GM23248 (cell line): ENCODE measurements around the gene FTH1. TPM values are rescaled to one million over a fixed set of nuclear protein-coding genes. Genes with fewer than 3 reads are reported as not detected.

Experiments
- DNase-seq: peaks from one replicate; pipeline ENCODE4 v3.0.0-alpha.2; 2015
- H2AFZ ChIP-seq: fragments of 200-600 bp; sonication (generic); 2 replicates; pipeline ENCODE4 v1.6.1; 2016; ENCODE audit warnings: antibody characterized with exemption
- H3F3A ChIP-seq: fragments of 200-600 bp; sonication (generic); 2 replicates; pipeline ENCODE4 v1.6.1; 2016; ENCODE audit warnings: mild to moderate bottlenecking, antibody characterized with exemption, mixed run types; ENCODE audit not compliant: insufficient read depth
- H3K27ac ChIP-seq: fragments of 200-600 bp; sonication (generic); 2 replicates; pipeline ENCODE4 v1.5.1; 2016; ENCODE audit warnings: mild to moderate bottlenecking
- H3K27me3 ChIP-seq: fragments of 200-600 bp; sonication (generic); replicated peaks from 2 replicates; pipeline ENCODE4 v1.6.1; 2016; ENCODE audit warnings: mild to moderate bottlenecking; ENCODE audit not compliant: insufficient read depth
- H3K36me3 ChIP-seq: fragments of 200-600 bp; sonication (generic); 2 replicates; pipeline ENCODE4 v1.6.1; 2016; ENCODE audit warnings: low read depth, mild to moderate bottlenecking
- H3K4me1 ChIP-seq: fragments of 200-600 bp; sonication (generic); 2 replicates; pipeline ENCODE4 v1.6.1; 2016; ENCODE audit warnings: mild to moderate bottlenecking; ENCODE audit not compliant: insufficient read depth
- H3K4me2 ChIP-seq: fragments of 200-600 bp; sonication (generic); one replicate; pipeline ENCODE4 v1.6.1; 2016; ENCODE audit warnings: mild to moderate bottlenecking; ENCODE audit not compliant: unreplicated experiment
- H3K4me3 ChIP-seq: fragments of 200-600 bp; sonication (generic); 2 replicates; pipeline ENCODE4 v1.5.1; 2016; ENCODE audit warnings: mild to moderate bottlenecking
- H3K79me2 ChIP-seq: fragments of 200-600 bp; sonication (generic); 2 replicates; pipeline ENCODE4 v1.6.1; 2016; ENCODE audit warnings: mild to moderate bottlenecking; ENCODE audit not compliant: insufficient read depth
- H3K9ac ChIP-seq: fragments of 200-600 bp; sonication (generic); 2 replicates; pipeline ENCODE4 v1.6.1; 2016; ENCODE audit warnings: mild to moderate bottlenecking
- H3K9me2 ChIP-seq: fragments of 200-600 bp; sonication (generic); 2 replicates; pipeline ENCODE4 v1.6.1; 2016; ENCODE audit warnings: mixed run types, mild to moderate bottlenecking, moderate library complexity; ENCODE audit not compliant: insufficient read depth
- H3K9me3 ChIP-seq: fragments of 200-600 bp; sonication (generic); one replicate; pipeline ENCODE4 v1.6.1; 2017; ENCODE audit warnings: low read depth
- H4K20me1 ChIP-seq: fragments of 200-600 bp; sonication (generic); 2 replicates; pipeline ENCODE4 v1.6.0; 2016; ENCODE audit not compliant: insufficient read depth
- EZH2 ChIP-seq: fragments of 200-600 bp; sonication (generic); IDR thresholded peaks from 2 replicates; pipeline ENCODE4 v1.6.1; 2018; ENCODE audit warnings: antibody characterized with exemption, mild to moderate bottlenecking; ENCODE audit not compliant: insufficient read depth, poor library complexity, severe bottlenecking
- EZH2phosphoT487 ChIP-seq: fragments of 200-600 bp; sonication (generic); IDR thresholded peaks from 2 replicates; pipeline ENCODE4 v1.6.1; 2018; ENCODE audit warnings: antibody characterized with exemption, moderate library complexity, mild to moderate bottlenecking, low read depth; ENCODE audit not compliant: insufficient read depth
- WGBS, 2 experiments: methylation state at CpG; one replicate each; pipeline ENCODE4 v1.1.6; 2015 to 2017; ENCODE audit warnings: low lambda C conversion rate in 2 of 2, low coverage in 1 of 2; ENCODE audit errors: missing lambda C conversion rate in 2 of 2; 5-methylcytosine and 5-hydroxymethylcytosine counted together
- in situ Hi-C: fragments of 300-500 bp; cut with MboI; formaldehyde crosslinking; loops from 2 replicates; pipeline ENCODE4 v1.15.0; 2020
- polyA plus RNA-seq: library from polyadenylated mRNA; unstranded; fragments of >200 nt; fragmentation: Nextera tagmentation; extraction: Ambion mirVana; gene quantifications from 2 replicates; pipeline ENCODE4 v1.2.1, GENCODE V29; 2016
- small RNA-seq: library from RNA; depleted of rRNA; stranded (forward); fragments of <200 nt; gene quantifications from one replicate; pipeline ENCODE3, GENCODE V24; 2014; ENCODE audit warnings: low read depth, low replicate concordance
- total RNA-seq: library from RNA; depleted of rRNA; stranded (reverse); fragments of >200 nt; shearing (Covaris generic); gene quantifications from 2 replicates; pipeline ENCODE4 v1.2.3, GENCODE V29; 2014; rRNA removed

The FTH1 gene
- total and polyA plus RNA-seq, 2 experiments from 2014 or later = 473 to 10,305 TPM

DNA sequence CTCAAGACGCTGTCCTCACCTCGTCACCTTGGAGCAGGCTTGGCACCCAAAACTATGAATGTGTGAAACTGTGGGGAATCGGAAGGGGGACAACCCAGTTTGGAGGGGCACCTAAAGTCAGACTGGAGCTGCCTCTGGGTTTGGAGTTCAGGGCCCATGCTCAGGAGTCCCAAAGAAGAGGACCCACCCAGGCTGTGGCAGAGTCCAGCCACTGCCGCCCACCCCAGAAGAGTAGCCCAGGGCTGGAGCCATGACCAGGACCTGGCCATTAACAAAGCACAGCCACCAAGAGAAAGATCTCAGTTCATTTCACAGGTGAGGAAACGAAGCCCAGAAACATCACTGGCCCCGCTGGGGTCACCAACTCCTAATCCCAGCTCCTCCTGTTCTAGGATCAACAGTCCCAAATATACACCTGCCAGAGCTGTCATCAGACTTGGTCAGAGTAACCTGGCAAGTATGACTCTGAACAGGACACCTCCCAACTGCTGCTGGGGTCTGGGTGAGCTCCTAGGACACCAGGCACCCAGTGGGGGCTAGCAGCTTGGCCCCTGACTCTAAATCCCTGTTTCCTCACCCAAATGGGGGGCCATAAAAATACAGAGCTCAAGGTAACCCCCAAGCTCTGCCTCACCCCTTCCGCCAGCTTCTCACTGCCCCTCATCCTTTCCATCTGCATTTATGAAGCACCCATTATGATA, 52.8 kb downstream of the FTH1 start:
- Histone ChIP-seq H3K27ac (no peak overlapping the region), H3K4me3 (no peak overlapping the region), H3K4me1 (no peaks in the 10 kb centered on the region), H3K79me2 (no peaks in the 10 kb centered on the region), H3K9ac (no peak overlapping the region), H3F3A (no peaks in the 10 kb centered on the region), H3K9me2 (no peaks in the 10 kb centered on the region), H3K4me2 (no peak overlapping the region), H2AFZ (no peak overlapping the region), H3K27me3 (no peaks in the 10 kb centered on the region), H3K9me3 (no peaks in the 10 kb centered on the region), H4K20me1 (no peaks in the 10 kb centered on the region), H3K36me3 (no peaks in the 10 kb centered on the region)
- 91 to 95% methylated on average over 7 of the region's 7 CpGs for WGBS, 2 experiments
- DNase-seq = no peak
- in situ Hi-C loops = no loop called here
- no peak for TF ChIP-seq EZH2phosphoT487
- TF ChIP-seq EZH2 = no peak

Small RNAs within 50 kb of the gene (small RNA-seq; reads per million reads assigned to genes)
- gene RNU6-1243P = not detected

Other genes with a start within 250 kb of the FTH1 start
- not detected in 2 replicates for gene MYRF, start 215.0 kb downstream of the FTH1 start, total RNA-seq
- gene MYRF, start 215.0 kb downstream of the FTH1 start, polyA plus RNA-seq = 0.05 and 0.16 TPM in 2 replicates
- gene TMEM258, start 175.0 kb downstream of the FTH1 start, total RNA-seq = 28.5 and 72.8 TPM in 2 replicates
- gene TMEM258, start 175.0 kb downstream of the FTH1 start, polyA plus RNA-seq = 258 and 259 TPM in 2 replicates
- gene FEN1, start 174.7 kb downstream of the FTH1 start, total RNA-seq = 29.0 and 29.2 TPM in 2 replicates
- 29.1 and 31.5 TPM in 2 replicates for gene FEN1, start 174.7 kb downstream of the FTH1 start, polyA plus RNA-seq
- 12.9 and 44.9 TPM in 2 replicates for gene FADS1, start 150.6 kb downstream of the FTH1 start, total RNA-seq
- 19.7 and 21.6 TPM in 2 replicates for gene FADS1, start 150.6 kb downstream of the FTH1 start, polyA plus RNA-seq
- 5.2 and 7.7 TPM in 2 replicates for gene FADS2, start 139.3 kb downstream of the FTH1 start, total RNA-seq
- 5.5 and 6.3 TPM in 2 replicates for gene FADS2, start 139.3 kb downstream of the FTH1 start, polyA plus RNA-seq
- 203 and 272 TPM in 2 replicates for gene FADS3, start 76.1 kb downstream of the FTH1 start, total RNA-seq
- 124 and 135 TPM in 2 replicates for gene FADS3, start 76.1 kb downstream of the FTH1 start, polyA plus RNA-seq
- gene RAB3IL1, start 50.1 kb downstream of the FTH1 start, total RNA-seq = 6.6 and 7.5 TPM in 2 replicates
- 2.8 and 3.3 TPM in 2 replicates for gene RAB3IL1, start 50.1 kb downstream of the FTH1 start, polyA plus RNA-seq
- 4.7 and 5.1 TPM in 2 replicates for gene BEST1, start 17.3 kb downstream of the FTH1 start, total RNA-seq
- gene BEST1, start 17.3 kb downstream of the FTH1 start, polyA plus RNA-seq = 3.1 and 3.9 TPM in 2 replicates
- 16.0 and 39.5 TPM in 2 replicates for gene INCENP, start 156.4 kb upstream of the FTH1 start, total RNA-seq
- gene INCENP, start 156.4 kb upstream of the FTH1 start, polyA plus RNA-seq = 4.6 and 5.1 TPM in 2 replicates
- not detected in 2 replicates for gene SCGB1D1, start 222.6 kb upstream of the FTH1 start, total RNA-seq
- gene SCGB1D1, start 222.6 kb upstream of the FTH1 start, polyA plus RNA-seq = not detected in 2 replicates
- not detected in 2 replicates for gene SCGB2A1, start 241.0 kb upstream of the FTH1 start, total RNA-seq
- not detected in 2 replicates for gene SCGB2A1, start 241.0 kb upstream of the FTH1 start, polyA plus RNA-seq